Neural cell (in vitro differentiated cells): ENCODE measurements around the gene ATP5MG.

Experiments
- CTCF ChIP-seq: fragments of 450-650 bp; IDR thresholded peaks from 2 replicates; pipeline ENCODE4 v1.5.1; 2014; ENCODE audit warnings: antibody characterized with exemption, mild to moderate bottlenecking, moderate library complexity; ENCODE audit not compliant: poor library complexity, severe bottlenecking
- EP300 ChIP-seq: fragments of 450-650 bp; conservative IDR thresholded peaks from 2 replicates; pipeline ENCODE4 v1.6.1; 2014; ENCODE audit warnings: antibody characterized with exemption, mild to moderate bottlenecking, moderate library complexity; ENCODE audit not compliant: poor library complexity, severe bottlenecking
- EZH2 ChIP-seq: fragments of 200-600, 300-800 bp; shearing (Covaris generic), sonication (generic); IDR thresholded peaks from 2 replicates; pipeline ENCODE4 v1.6.1; 2014; ENCODE audit warnings: antibody characterized with exemption, low read length, borderline replicate concordance, mild to moderate bottlenecking; ENCODE audit not compliant: insufficient read depth, poor library complexity, severe bottlenecking
- RAD21 ChIP-seq: fragments of 450-650 bp; conservative IDR thresholded peaks from 2 replicates; pipeline ENCODE4 v1.6.1; 2014; ENCODE audit warnings: antibody characterized with exemption, mild to moderate bottlenecking, moderate library complexity
- SMC3 ChIP-seq: fragments of 450-650 bp; conservative IDR thresholded peaks from 2 replicates; pipeline ENCODE4 v1.6.1; 2014; ENCODE audit warnings: antibody characterized with exemption, mild to moderate bottlenecking, moderate library complexity; ENCODE audit not compliant: poor library complexity

GRCh38 chr11:118434123-118434552, 32.7 kb downstream of the ATP5MG start:
- TF ChIP-seq CTCF, result no peak
- no peak for TF ChIP-seq SMC3
- TF ChIP-seq EP300, result peak; percentile 55
- TF ChIP-seq EZH2, result no peak
- TF ChIP-seq RAD21, result no peak
